ENCODE results near the gene SSX2.
"Not testable (repeated sequence)": the region's sequence is repeated elsewhere in the genome, so short reads cannot be mapped to it uniquely, and the experiment has no call there.

Gene SSX2

GRCh38 chrX:52707078-52707477 is at the start of gene SSX2:
Gene SSX2, minus strand, starts transcription at chrX:52707178. Its CDS starts 1,429 bp downstream, at chrX:52705749.
- not testable (repeated sequence) for FAIRE-seq

DNA sequence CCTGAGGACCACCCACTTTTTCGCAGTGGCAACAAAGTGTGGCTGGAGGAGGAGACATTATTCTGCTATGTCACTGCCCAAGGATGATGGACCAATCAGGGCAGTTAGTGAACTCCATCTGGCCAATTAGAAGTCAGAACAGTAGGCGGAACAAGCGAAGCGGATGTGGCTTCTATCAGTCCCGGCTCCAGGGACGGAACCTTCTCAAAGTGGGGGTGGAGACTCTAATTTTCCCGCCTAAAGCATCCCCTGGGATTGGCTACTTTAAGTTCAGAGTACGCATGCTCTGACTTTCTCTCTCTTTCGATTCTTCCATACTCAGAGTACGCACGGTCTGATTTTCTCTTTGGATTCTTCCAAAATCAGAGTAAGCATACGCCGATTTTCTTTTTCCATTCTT is 44.0 kb upstream of the SSX2 start, which contains the start of gene SSX2B:
TSS of gene SSX2B (plus strand) at position 301 of the 400 bp plus-strand sequence. CDS start 1,429 bp downstream, outside the sequence.
- not testable (repeated sequence) for FAIRE-seq

- not testable (repeated sequence) for FAIRE-seq
These were observed 14.9 kb downstream of the SSX2 start for GRCh38 chrX:52692034-52692433.

DNA sequence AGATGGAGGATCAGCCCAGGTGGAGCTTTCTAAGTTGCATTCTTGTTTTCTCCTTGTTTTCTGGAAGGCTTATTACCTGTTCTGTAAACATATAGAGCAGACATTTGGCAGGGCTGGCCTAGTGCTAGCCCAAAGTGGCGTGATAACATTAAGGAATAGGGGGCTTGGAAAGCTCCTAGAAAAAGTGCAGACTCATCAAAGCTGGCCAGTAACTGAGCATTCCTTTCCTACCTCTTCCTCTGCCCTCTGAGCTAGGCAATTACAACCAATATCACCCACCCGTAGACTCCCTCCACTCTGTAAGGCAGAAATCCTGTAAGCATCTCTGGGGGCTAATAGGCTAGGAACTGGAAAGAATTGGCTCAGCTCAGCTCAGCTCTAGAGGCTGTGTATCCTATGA is 44.8 kb downstream of the SSX2 start:
- not testable (repeated sequence) for FAIRE-seq

GRCh38 chrX:52655475-52655874 is 51.5 kb downstream of the SSX2 start:
- FAIRE-seq, result not testable (repeated sequence)

DNA sequence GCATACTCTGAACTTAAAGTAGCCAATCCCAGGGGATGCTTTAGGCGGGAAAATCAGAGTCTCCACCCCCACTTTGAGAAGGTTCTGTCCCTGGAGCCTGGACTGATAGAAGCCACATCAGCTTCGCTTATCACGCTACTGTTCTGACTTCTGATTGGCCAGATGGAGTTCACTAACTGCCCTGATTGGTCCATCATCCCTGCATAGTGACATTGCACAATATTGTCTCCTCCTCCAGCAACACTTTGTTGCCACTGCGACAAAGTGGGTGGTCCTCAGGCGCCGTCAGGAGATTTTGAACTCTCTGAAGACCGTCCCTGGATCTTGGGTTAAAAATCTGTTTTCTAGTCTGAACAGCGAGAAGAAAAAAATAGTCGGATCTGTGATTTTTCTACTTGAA is 52.2 kb downstream of the SSX2 start, which contains the start of gene SSX7:
TSS of gene SSX7 (minus strand) at position 101 of the 400 bp plus-strand sequence. CDS start 1,428 bp downstream, outside the sequence.
- FAIRE-seq, result not testable (repeated sequence)

DNA sequence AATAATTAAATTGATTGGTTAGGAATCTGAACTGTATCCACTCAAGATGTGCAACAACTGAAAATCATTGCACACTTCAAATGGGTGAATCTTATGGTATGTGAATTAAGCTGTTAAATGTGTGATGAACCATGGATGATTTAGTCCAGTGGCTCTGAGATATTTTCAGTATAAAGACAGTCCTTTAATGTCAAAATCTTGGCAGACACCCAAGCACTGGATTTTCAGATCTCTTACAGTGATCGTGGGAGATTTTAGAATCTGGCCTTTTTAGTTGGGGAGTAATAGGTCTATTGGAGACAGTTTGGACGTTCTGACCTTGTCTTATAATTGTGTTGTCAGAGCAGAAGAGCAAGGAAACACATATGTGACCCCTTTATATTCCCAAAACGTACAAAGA is 56.3 kb downstream of the SSX2 start:
- not testable (repeated sequence) for FAIRE-seq

- FAIRE-seq, result not testable (repeated sequence)
These were observed 58.0 kb downstream of the SSX2 start for GRCh38 chrX:52648956-52649355.

All from A204.1 (cell line).